NCI-H2196 treated with DMSO at 0.1 percent for 48 hours (cell line): ENCODE data around the gene RPS6KA1.
"Not testable (repeated sequence)": the region's sequence is repeated elsewhere in the genome, so short reads cannot be mapped to it uniquely, and the experiment has no call there.

Experiments
- DNase-seq: peaks from one replicate; lab custom pipeline; 2025; ENCODE audit not compliant: unreplicated experiment; lab: John Stamatoyannopoulos, UW

RPS6KA1 gene

DNA sequence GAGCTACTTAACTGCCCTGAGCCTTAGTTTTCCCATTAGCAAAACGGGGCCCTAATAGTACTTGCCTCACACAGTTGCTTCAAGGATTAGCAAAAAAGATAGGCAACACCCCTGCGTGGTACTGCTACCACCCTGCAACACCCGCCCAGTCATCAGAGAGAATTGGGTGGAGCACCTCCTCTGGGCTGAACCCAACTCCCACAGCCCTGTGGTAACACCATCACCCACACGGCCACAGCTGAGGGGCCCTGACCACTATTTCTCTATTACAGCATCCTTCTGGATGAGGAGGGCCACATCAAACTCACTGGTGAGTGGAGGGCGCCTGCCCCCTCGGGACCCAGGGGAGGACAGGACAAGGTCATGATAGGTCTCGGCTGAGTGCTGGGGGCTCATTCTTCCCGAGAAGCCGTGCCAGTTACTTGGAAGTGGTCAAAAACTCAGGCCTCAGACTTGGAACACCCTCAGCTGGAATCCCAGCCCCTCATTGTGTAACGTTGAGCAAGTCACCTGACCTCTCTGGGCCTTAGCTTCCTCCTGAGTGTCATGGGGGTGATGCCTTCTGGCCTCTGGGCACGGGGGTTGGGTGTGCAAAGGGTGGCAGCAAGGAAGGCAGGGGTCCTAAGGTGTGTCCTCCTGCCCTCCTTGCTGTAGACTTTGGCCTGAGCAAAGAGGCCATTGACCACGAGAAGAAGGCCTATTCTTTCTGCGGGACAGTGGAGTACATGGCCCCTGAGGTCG, 24.6 kb downstream of the RPS6KA1 start:
- no peak for DNase-seq

DNA sequence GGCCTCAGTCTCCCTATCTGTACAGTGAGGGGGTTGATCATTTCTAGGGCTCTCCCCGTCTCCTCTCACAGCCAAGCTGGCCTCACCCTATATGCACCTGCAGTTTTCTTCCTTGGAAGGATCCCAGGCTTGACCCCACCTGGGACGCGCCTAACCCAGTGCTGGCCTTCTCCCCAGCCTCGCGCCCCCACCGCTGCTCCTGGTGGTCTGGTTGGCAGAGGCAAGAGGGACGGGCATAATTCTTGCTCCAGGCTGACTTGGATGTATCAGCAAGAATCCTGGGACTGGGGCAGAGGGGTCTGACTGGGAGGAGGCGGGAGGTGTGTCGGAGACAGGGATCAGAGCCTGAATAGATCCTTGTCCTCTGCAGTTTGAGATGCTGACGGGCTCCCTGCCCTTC, 25.2 kb downstream of the RPS6KA1 start:
- DNase-seq: no peak

DNA sequence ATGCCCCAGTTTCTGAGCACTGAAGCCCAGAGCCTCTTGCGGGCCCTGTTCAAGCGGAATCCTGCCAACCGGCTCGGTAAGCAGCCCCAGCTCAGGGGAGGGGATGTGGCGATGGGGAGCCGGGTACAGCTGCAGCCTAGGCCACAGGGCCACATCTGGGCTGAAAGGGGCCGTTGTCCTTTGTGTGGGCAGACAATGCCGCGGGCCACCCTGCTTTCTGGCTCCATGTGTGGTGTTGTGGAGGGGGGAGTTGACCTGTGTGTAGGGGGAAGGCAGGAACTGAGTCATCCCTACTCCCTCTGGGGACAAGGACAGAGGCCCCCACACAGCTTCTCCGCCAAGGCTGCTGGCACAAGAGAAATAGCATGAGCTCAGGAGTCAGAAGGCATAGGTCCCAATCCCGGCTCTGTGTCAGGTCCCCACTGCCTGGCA, 26.0 kb downstream of the RPS6KA1 start:
- DNase-seq: no peak

DNA sequence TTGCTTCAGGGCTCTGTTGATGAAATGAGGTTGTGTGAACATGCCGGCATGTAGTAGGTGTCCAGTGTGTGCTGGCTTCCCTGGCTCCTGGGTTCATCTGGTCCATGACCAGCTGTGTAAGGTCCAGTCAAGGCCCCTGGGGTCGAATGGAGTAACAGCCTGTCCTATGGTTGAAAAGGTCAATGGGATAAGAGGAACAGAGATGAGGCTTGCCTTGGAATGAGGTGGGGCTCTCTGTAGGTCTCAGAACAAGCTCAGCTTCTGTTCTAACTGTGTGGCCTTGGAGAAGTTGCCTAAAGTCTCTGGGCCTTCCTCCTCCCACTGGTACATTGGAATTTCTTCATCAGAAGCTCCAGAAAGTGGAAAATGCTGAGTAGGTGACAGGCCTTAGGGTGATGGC, 26.6 kb downstream of the RPS6KA1 start:
- no peak for DNase-seq

DNA sequence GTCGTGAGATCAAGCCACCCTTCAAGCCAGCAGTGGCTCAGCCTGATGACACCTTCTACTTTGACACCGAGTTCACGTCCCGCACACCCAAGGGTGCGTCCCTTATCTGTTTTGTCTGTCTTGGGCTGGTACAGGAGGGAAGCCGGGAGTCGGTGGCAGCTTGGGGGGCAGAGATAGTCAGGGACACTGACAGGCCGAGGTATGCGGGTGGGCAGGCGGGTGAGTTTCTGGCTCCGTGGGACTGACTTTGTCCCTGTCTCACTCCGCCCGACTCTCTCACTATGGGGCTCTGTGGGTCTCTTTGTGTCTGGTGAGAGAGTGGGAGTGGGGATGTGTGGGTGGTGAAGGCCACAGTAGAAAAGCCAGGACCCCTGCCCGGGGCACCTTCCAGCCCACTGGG, 27.4 kb downstream of the RPS6KA1 start:
- no peak for DNase-seq

DNA sequence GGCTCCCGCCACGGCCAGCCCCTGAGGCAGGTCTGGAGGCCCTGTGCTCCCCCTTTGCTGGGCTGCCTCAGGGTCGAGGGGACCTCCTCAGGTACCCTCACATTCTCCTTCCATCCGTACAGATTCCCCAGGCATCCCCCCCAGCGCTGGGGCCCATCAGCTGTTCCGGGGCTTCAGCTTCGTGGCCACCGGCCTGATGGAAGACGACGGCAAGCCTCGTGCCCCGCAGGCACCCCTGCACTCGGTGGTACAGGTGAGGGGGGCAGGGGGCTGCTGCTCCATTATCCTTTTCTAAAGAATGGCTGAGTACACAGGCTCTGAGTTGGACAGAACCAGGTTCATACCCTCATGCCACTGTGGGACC, 29.1 kb downstream of the RPS6KA1 start:
- no peak for DNase-seq

DNA sequence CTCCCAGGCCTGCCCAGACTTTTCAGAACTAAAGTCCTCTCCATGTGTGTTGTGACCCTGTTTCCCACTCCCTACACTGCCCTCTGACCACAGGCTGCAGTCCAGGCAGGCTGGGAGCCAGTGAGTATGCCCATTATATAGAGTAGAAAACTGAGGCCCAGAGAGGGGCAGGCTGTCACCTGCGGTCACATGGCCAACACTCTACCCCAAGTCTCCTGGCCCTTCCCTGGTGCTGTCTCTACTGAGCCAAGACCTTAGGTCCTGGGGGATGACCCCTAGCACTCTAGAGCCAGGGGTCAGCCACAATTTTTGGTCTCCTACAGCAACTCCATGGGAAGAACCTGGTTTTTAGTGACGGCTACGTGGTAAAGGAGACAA, 30.8 kb downstream of the RPS6KA1 start:
- DNase-seq: no peak

DNA sequence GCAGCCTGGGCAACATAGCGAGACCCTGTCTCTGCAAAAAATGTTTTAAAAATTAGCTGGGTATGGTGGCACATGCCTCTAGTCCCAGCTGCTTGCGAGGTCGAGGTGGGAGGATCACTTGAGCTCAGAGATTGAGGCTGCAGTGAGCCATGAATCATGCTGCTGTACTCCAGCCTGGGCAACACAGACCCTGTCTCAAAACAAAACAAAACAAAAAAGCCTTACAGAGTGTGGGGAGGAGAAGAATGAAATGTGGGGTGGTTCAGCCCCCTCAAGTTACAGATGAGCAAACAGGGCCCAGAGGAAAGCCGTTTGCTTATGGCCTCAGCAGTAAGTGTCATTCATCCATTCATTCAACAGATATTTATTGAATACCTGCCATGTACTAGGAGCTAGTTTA, 40.7 kb downstream of the RPS6KA1 start:
- DNase-seq: no peak

DNA sequence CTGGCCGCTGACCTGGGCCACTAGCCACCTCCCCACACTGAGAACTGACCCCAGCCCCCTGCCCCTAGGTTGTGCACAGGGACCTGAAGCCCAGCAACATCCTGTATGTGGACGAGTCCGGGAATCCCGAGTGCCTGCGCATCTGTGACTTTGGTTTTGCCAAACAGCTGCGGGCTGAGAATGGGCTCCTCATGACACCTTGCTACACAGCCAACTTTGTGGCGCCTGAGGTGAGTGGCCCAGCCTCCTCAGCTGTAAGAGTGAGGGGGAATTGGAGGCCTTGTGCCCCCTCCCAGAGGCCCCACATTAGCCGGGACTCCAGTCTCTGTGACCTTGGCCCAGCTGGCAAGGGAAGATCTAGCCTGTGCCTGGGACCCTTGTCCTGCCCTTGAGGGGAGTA, 41.8 kb downstream of the RPS6KA1 start:
- DNase-seq: no peak

DNA sequence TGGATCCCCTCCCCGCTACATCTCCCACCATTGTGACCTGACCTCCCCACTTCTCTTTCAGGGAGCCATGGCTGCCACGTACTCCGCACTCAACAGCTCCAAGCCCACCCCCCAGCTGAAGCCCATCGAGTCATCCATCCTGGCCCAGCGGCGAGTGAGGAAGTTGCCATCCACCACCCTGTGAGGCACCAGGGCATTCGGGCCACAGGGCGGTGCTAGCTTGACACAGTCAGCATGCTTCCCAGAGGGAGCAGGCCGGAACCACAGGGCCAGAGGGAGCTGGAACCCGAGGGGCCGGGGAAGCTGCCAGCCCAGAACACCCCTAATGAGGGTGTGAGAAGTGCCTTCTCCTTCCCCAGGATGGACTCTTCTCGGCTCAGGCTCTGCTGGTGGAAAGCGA, 44.5 kb downstream of the RPS6KA1 start:
- DNase-seq: no peak

DNA sequence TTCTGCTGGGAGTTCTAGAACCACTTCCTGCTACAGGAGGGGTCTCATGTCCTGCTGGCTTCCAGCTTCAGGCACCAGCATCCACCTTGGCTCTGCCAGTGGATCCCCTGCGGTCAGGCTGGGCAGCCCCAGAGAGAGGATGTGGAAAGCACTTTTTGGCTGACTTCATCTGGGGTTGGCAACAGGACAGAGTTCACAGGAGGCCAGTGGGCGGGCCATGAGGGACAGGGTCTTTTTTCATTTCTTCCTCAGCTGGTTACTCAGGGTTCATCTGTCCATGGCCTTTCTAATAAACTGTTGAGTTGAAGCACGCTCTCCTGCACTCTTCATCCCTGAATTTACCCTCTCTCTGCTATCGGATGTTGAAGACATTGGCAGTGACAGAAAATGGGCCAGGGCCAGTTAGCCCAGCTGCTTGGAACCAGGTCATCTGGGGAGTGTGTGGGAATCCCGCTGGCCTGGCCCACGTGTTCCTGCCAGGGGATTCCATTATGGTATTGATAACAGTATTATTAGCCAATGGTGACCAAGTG, 45.2 kb downstream of the RPS6KA1 start:
- DNase-seq: no peak

DNA sequence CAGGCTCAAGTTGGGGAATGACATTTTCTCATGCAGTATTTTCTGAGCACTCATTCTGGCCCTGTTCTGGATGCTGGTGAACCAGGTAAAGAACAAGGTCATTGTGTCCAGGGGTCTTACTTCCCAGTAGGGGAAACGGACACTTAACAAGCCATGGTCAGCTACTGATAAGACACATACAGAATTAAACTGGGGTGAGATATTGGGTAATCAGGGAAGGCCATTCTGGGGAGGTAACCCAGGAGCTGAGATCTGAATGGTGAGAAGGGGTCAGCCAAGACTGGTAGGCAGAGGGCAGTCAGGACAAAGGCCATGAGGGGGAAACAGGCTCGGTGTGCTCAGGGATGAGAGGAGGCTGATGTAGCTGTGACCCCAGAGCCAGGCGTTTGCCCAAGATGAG, 45.8 kb downstream of the RPS6KA1 start:
- DNase-seq: no peak

DNA sequence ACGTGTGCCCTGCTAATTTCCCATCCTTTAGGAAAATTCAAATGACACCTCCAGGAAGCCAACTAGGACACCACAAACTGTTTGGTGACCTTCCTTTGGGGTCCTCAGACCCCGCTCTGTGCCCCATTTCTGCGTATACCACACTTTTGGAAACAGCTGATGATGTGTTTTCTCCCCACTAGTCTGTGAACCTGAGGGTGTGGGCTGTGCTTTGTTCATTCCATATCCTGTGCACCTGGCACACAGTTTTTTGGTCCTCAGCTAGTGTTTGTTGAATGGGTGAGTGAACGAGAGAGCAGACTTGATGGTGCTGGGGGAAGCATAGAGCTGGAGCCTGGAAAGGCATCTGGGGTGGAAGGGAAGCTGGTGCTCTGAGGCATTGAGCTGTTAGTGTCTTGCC, 48.6 kb downstream of the RPS6KA1 start:
- no peak for DNase-seq

DNA sequence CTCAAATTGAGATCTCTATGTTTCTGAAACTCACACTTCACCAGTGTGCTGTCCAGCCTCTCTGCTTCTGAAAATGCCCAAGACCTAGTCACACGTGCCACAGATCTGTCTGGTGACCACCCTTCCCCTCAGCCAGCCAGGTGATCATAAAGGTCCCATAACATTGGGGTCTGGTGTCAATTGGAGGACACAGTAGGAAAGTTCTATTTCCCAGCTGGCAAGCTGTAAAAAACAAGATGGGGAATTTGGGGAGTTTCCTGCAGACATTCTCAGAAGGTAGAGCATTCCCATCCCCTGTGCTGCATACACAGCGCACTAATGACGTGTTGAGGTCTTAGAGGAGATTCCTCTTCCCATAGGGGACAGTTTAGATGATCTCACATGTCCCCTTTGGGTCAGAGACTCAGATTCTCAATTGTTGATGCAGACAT, 50.1 kb downstream of the RPS6KA1 start:
- no peak for DNase-seq

DNA sequence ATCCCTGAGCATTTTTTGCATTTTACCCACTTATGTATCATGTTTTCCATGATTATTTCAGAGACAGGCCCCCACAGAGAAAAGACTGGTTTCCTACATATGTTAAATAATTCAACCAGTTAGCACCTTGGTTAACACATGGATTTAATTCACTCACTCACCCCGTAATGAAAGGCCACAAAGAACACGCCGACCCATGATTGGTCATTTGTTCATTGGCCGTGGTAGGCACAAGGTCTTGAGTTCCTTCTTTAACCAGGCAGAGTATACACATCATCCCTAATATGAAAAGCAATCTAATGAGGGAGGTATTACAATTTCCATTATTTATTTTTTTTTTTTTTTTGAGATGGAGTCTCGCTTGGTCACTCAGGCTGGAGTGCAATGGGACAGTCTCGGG, 50.6 kb downstream of the RPS6KA1 start:
- DNase-seq: no peak

DNA sequence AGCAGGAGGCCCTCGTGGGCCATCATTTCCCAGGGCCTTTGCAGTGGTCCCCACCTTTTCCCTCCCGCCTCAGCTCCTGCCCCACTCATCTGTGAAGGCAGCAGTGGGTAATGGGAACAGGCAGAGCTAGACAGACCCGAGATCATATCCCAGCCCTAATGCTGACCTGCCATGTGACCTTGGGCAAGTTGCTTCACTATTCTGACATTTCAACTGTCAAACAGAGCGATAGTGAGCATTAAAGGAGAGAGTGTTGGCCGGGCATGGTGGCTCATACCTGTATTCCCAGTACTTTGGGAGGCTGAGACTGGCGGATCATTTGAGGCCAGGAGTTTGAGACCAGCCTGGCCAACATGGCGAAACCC, 51.7 kb downstream of the RPS6KA1 start:
- no peak for DNase-seq

DNA sequence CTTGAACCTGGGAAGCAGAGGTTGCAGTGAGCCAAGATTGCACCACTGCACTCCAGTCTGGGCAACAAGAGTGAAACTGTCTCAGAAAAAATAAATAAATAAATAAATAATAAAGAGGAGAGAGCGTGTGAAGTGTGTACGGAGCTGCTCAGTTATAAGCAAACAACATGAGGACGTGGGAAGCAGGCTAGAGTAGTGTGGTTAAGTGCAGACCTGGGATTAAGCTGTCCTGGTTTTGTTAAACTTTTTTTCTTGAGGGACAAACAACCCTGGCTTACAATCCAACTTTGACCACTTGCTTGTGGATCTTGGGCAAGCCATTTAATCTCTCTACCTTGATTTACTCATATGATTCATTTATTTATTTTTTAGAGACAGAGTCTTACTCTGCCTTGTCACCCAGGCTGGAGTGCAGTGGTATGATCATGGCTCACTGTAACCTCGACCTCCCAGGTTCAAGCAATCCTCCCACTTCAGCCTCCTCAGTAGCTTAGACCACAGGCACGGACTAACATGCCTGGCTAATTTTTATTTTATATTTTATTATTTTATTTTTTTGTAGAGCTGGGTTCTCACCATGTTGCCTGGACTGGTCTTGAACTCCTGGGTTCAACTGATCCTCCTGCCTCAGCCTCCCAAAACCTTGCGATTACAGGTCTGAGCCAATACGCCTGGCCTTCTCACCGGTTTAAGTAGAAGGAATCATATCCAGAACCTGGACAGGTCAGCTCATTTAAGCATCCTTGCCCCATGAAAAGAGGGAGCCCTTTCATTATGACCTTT, 52.7 kb downstream of the RPS6KA1 start:
- no peak for DNase-seq

DNA sequence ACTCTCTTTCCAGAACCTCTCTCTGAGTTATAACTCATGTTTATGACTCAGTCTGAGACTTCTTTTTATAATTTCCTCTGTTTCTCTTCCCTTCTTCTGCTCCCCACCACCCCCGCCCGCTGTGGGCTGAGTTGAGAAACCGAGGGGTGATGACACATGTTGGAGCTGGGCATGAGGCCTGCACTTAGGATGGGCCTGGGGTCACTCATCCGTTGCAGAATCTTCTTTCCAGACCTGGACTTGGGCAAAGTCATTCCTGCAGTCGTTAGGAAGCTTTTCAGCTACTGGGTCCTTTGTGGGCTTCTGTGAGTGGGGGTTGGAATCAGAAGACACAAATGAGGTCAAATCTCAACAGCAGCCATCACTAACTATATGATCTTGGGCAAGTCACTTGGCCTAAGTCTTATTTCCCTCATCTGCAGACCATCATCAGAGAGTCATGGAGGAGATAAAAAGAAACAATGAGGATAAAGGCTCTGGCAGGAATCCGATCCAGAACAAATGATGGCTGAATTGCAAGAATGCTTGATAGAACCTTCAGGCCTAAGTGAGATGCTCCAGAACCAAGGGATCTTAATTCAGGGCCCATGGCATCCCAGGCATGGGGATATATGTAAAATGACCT, 53.4 kb downstream of the RPS6KA1 start:
- DNase-seq: no peak

DNA sequence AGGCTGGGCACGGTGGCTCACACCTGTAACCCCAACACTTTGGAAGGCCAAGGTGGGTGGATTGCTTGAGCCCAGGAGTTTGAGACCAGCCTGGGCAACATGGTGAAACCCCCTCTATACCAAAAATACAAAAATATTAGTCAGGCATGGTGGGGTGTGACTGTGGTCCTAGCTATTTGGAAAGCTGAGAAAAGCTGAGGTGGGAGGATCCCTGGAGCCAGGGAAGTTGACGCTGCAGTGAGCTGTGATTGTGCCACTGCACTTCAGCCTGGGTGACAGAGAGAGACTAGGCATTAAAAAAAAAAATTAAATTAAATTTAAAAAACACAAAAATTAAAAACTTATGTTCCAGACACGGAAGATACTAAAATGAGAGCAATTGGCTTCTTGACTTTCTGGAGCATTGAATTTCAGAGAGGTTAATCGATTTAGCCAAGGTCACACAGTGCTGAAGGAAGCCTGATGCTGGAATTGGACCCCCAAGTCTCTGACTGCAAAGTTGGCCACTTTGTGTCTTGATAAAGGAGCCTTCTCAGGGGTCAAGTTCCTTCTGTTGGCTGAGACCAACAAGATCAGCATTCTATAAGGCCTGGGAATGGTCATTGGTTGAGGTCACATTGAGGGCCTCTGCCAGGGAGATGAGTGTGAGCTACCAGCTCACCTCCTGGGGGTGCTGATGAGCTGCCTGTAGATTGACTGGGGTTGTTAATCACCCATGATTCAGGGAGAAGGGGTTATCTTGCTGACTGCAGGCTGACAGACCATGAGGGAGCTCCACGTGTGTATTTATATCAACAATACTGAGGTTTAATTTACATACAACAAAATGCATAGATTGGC, 54.3 kb downstream of the RPS6KA1 start:
- DNase-seq: no peak

DNA sequence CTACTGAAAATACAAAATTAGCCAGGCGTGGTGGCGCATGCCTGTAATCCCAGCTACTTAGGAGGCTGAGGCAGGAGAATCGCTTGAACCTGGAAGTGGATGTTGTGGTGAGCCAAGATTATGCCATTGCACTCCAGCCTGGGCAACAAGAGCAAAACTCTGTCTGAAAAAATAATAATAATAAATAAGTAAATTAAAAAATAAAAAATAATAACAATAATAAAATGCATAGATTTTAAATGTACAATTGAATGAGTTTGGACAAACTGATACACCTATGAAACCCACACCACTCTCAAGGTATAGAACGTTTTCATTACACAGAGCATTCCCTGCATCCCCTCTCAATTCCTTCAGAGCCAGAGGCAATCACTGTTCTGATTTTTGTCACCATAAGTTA, 55.0 kb downstream of the RPS6KA1 start:
- DNase-seq: not testable (repeated sequence)

DNA sequence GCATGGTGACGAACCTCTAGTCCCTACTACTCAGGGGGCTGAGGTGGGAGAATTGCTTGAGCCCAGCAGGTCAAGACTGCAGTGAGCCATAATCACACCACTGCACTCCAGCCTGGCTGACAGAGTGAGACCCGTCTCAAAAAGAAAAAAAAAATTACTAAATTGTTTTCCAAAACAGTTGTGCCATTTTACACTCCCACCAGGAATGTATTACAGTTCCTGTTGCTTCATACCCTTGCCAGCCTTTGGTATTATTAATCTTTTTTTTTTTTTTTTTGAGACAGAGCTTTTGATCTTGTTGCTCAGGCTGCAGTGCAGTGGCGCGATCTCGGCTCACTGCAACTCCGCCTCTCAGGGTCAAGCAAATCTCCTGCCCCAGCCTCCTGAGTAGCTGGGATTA, 55.9 kb downstream of the RPS6KA1 start:
- DNase-seq: no peak
